HEK293T (cell line): ENCODE results near the gene USP17L5.
"Not testable (repeated sequence)": the region's sequence is repeated elsewhere in the genome, so short reads cannot be mapped to it uniquely, and the experiment has no call there.

Experiments used
- FOXM1 ChIP-seq: fragments of 450-650 bp; IDR thresholded peaks from 2 replicates; pipeline ENCODE4 v1.6.1; 2017; ENCODE audit warnings: mild to moderate bottlenecking, borderline replicate concordance
- TARDBP ChIP-seq: fragments of 450-650 bp; IDR thresholded peaks from 2 replicates; pipeline ENCODE4 v1.6.1; 2016

DNA sequence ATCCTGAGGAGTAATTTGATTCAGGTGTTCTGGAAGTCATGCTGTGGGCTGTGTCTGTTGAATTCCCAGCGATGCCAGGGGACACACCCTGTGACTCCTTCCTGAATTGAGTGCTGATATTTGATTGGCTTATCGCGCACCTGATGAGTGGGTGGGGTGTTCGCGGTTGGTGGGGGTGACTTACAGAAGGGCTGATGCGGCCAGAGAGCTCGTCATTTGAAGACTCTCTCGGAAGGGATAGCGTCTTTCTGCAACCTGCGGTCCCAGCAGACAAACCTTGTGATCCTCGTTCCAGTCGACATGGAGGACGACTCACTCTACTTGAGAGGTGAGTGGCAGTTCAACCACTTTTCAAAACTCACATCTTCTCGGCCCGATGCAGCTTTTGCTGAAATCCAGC lies 4.6 kb downstream of the USP17L5 start, which contains the start of gene USP17L27:
- TF ChIP-seq FOXM1, TARDBP: not testable (repeated sequence)
